Ishikawa (cell line): Measurements from ENCODE around the gene PPP6R3.

Source experiments
- CEBPB ChIP-seq: IDR thresholded peaks from 2 replicates; pipeline ENCODE4 v1.6.1; 2012
- CREB1 ChIP-seq: IDR thresholded peaks from 2 replicates; pipeline ENCODE4 v1.6.1; 2012; ENCODE audit warnings: low read depth
- EGR1 ChIP-seq: IDR thresholded peaks from 2 replicates; pipeline ENCODE4 v1.6.1; 2012
- EP300 ChIP-seq: IDR thresholded peaks from 2 replicates; pipeline ENCODE4 v1.6.1; 2012; ENCODE audit warnings: borderline replicate concordance
- FOXM1 ChIP-seq: IDR thresholded peaks from 2 replicates; pipeline ENCODE4 v1.6.1; 2012; ENCODE audit warnings: low read depth, borderline replicate concordance
- MAX ChIP-seq: IDR thresholded peaks from 2 replicates; pipeline ENCODE4 v1.6.1; 2012
- NFIC ChIP-seq: IDR thresholded peaks from 2 replicates; pipeline ENCODE4 v1.6.1; 2012
- RAD21 ChIP-seq: IDR thresholded peaks from 2 replicates; pipeline ENCODE4 v1.6.1; 2012; ENCODE audit warnings: low read depth
- REST ChIP-seq: IDR thresholded peaks from 2 replicates; pipeline ENCODE4 v1.6.1; 2012; ENCODE audit warnings: low read depth, mild to moderate bottlenecking
- TAF1 ChIP-seq: IDR thresholded peaks from 2 replicates; pipeline ENCODE4 v1.6.1; 2012; ENCODE audit warnings: low read depth, mild to moderate bottlenecking
- TCF12 ChIP-seq: IDR thresholded peaks from 2 replicates; pipeline ENCODE4 v1.6.1; 2012; ENCODE audit warnings: low read depth
- TEAD4 ChIP-seq: IDR thresholded peaks from 2 replicates; pipeline ENCODE4 v1.6.1; 2012
- USF1 ChIP-seq: IDR thresholded peaks from 2 replicates; pipeline ENCODE4 v1.6.1; 2012
- YY1 ChIP-seq: IDR thresholded peaks from 2 replicates; pipeline ENCODE4 v1.6.1; 2012; ENCODE audit warnings: low read depth
- ZBTB7A ChIP-seq: IDR thresholded peaks from 2 replicates; pipeline ENCODE4 v1.6.1; 2012; ENCODE audit warnings: low read depth

The PPP6R3 gene

DNA sequence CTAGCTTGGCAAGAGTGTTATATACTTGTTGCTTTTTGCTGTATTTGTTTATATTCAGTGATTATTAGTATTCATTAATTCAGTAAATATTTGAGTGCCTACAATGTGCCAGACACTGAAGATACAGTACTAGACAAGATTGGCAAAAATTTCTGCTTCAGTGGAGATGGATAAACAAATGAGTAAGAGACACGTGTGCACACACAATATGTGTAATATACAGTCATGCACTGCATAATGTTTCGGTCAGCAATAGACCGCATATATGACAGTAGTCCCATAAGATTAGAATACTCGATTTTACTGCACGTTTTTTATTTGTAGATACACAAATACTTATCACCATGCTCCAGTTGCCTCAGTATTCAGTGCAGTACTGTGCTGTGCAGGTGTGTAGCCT is 118.9 kb downstream of the PPP6R3 start:
- TF ChIP-seq NFIC (no peak), CEBPB (no peak), MAX (no peak), FOXM1 (no peak), CREB1 (no peak), RAD21 (no peak), REST (no peak), TEAD4 (no peak), TCF12 (no peak), USF1 (no peak), YY1 (no peak)

DNA sequence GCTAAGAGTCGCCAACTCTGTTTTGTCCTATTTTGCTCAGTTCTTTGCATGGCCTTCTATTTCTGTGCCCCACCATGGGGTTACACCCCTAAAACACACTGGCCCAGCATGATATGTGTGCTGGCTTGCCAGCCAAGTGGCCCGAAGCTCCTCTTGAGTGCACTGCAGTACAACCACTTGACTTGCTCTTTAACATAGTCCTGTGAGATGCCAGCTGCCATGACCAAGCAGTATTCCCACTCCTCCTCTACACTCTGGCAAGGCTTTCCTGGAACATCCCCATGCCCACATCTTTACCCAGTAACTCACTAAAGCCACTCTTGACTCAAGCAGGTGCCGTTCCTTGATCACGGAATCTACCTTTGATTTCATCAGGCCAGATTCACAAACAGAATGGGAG is 120.9 kb downstream of the PPP6R3 start:
- TF ChIP-seq TCF12: no peak
- TF ChIP-seq USF1: no peak
- TF ChIP-seq YY1: no peak
- TF ChIP-seq FOXM1: no peak
- no peak for TF ChIP-seq EP300
- no peak for TF ChIP-seq ZBTB7A
- no peak for TF ChIP-seq TAF1
- TF ChIP-seq CREB1: no peak

GRCh38 chr11:68581901-68582300 is 121.3 kb downstream of the PPP6R3 start:
- TF ChIP-seq FOXM1 (no peak), CREB1 (no peak), YY1 (no peak), TEAD4 (no peak), EP300 (no peak), ZBTB7A (no peak), NFIC (no peak), CEBPB (no peak), MAX (no peak), TCF12 (no peak), REST (no peak), TAF1 (no peak), RAD21 (no peak), EGR1 (no peak), USF1 (no peak)

- TF ChIP-seq TEAD4 (no peak), ZBTB7A (no peak), CEBPB (no peak), TCF12 (no peak), RAD21 (no peak), YY1 (no peak), NFIC (no peak), EP300 (no peak), MAX (no peak), EGR1 (no peak), FOXM1 (no peak), TAF1 (no peak), CREB1 (no peak), USF1 (no peak), REST (no peak)
Observed at GRCh38 chr11:68582416-68583040, 122.0 kb downstream of the PPP6R3 start.
